Measurements from ENCODE around the gene AQP4.
A peak's percentile ranks its signal among the peaks of the same experiment; 100 is the strongest.

Gene AQP4

GRCh38 chr18:26865557-26865956 is at the start of gene AQP4:
TSS of gene AQP4 (minus strand) at chr18:26865707. CDS start at chr18:26865689, 18 bp downstream.
- DNase-seq: no peak

GRCh38 chr18:26911840-26912239 is 46.3 kb upstream of the AQP4 start:
- no peak for DNase-seq

- no peak for DNase-seq
These were observed 44.2 kb upstream of the AQP4 start for GRCh38 chr18:26909599-26910290.

- DNase-seq: no peak
These were observed 43.4 kb upstream of the AQP4 start for GRCh38 chr18:26908906-26909305.

GRCh38 chr18:26902291-26902690 is 36.8 kb upstream of the AQP4 start:
- no peak for DNase-seq

GRCh38 chr18:26901020-26901419 is 35.5 kb upstream of the AQP4 start:
- no peak for DNase-seq

- DNase-seq: no peak
These were observed 28.9 kb upstream of the AQP4 start for GRCh38 chr18:26894426-26894825.

GRCh38 chr18:26893996-26894395 is 28.5 kb upstream of the AQP4 start:
- DNase-seq: no peak

GRCh38 chr18:26888259-26888658 is 22.8 kb upstream of the AQP4 start:
- DNase-seq: no peak

GRCh38 chr18:26875040-26875654 is 9.6 kb upstream of the AQP4 start:
- no peak for DNase-seq

- no peak for DNase-seq
These were observed 8.8 kb upstream of the AQP4 start for GRCh38 chr18:26874283-26874682.

GRCh38 chr18:26869640-26870039 is 4.1 kb upstream of the AQP4 start:
- no peak for DNase-seq

- DNase-seq: no peak
These were observed 3.6 kb upstream of the AQP4 start for GRCh38 chr18:26868968-26869586.

- DNase-seq: no peak
These were observed 2.0 kb upstream of the AQP4 start for GRCh38 chr18:26867471-26867870.

- DNase-seq: no peak
These were observed 849 bp downstream of the AQP4 start for GRCh38 chr18:26864658-26865057.

GRCh38 chr18:26863921-26864497 is 1.5 kb downstream of the AQP4 start:
- no peak for DNase-seq

GRCh38 chr18:26863122-26863879 is 2.2 kb downstream of the AQP4 start:
- peak; percentile 6 for DNase-seq

GRCh38 chr18:26862084-26862483 is 3.4 kb downstream of the AQP4 start:
- no peak for DNase-seq

GRCh38 chr18:26854292-26854881 is 11.1 kb downstream of the AQP4 start:
- no peak for DNase-seq

GRCh38 chr18:26853401-26853800 is 12.1 kb downstream of the AQP4 start:
- DNase-seq: no peak

GRCh38 chr18:26843760-26844159 is 21.7 kb downstream of the AQP4 start:
- DNase-seq: no peak

- DNase-seq: no peak
These were observed 24.5 kb downstream of the AQP4 start for GRCh38 chr18:26840965-26841364.

- no peak for DNase-seq
These were observed 25.9 kb downstream of the AQP4 start for GRCh38 chr18:26839609-26840008.

All from NCI-H1092 treated with DMSO at 0.1 percent for 48 hours (cell line).